Tongue (tissue), 2 donors: Measurements from ENCODE around the gene UGT3A1. TPM values are rescaled to one million over a fixed set of nuclear protein-coding genes. Genes with fewer than 3 reads are reported as not detected.
"Not testable (repeated sequence)": the region's sequence is repeated elsewhere in the genome, so short reads cannot be mapped to it uniquely, and the experiment has no call there.

Experiments used
- DNase-seq: peaks from one replicate; pipeline ENCODE4 v3.0.0-alpha.2; 2015
- total RNA-seq: library from RNA; depleted of rRNA; stranded (reverse); fragments of >200 nt; gene quantifications from one replicate; pipeline ENCODE4 v1.2.3, GENCODE V29; 2014

The UGT3A1 gene
- total RNA-seq, result 26.6 TPM

DNA sequence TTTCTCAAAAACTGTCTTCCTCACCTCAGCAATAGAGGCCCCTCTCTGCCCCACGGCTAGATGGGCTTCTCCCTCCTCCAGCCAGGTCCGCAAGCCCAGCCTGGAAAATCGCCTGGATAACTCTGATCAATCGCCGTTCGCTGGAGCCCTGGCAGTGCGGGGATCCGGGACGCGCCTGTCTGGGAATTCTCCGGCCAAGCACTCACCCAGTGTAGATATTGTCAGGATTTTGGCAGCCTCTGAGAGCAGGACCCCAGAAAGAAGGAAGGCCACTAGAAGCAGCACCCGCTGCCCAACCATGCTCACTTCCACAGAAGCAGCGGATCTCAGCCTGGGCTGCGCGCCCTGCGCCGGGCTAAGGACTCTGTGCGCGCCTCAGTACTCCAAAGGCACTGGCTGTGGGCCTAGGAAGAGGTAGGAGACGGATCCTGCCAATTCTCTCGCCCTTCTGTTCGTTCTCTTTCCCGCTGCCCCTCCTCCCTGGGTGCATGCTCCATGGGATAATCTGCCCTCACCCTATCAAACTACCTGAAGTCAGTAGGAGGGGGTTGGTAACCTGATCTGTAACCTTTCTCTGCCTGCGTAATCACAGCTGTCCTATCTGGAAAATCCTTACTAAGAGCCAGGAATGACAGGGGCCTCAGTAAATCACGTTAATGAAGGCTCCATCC is at the start of gene UGT3A1:
Gene UGT3A1, minus strand, starts transcription at position 450 of the 671 bp plus-strand sequence. Its CDS starts 150 bp downstream, at position 300.
- DNase-seq, result peak; percentile 50

- DNase-seq, result no peak
Observed at GRCh38 chr5:36035696-36036095, 44.5 kb upstream of the UGT3A1 start.

- DNase-seq, result not testable (repeated sequence)
Observed at GRCh38 chr5:36034536-36035134, 43.4 kb upstream of the UGT3A1 start.

- no peak for DNase-seq
Observed at GRCh38 chr5:36033486-36033885, 42.3 kb upstream of the UGT3A1 start.

DNA sequence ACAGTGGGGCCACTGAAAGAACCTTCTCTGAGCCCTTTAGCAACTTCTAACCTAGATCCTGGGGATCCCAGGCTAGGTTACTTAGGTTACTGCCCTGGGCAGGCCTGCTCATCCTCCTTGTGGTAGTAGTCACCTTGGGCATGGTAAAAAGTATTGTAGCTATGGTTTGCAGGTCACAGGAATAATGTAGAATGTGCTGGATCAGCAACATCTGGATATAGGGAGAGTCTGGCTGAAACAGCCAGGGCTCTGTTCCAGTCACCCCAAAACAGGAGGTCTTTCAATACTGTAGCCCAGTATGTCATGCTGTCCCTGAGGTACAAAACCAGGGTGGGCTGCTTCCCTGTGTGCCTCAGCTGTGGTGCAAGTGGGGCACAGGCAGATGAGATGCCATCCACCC is 41.9 kb upstream of the UGT3A1 start:
- no peak for DNase-seq

DNA sequence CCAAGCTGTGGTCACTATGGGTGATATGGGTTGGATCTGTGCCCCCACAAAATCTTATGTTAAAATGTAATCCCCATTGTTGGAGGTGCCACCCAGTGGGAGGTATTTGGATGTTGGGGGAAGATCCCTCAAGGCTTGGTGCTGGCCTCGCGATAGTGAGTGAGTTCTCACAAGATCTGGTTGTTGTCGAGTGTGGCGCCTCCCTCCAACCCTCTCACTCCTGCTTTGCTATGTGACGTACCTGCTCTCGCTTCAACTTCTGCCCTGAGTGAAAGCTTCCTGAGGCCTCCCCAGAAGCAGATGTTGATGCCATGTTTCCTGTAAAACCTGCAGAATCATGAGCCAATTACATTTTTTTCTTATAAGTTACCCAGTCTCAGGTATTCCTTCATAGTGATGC is 40.0 kb upstream of the UGT3A1 start:
- DNase-seq, result no peak

DNA sequence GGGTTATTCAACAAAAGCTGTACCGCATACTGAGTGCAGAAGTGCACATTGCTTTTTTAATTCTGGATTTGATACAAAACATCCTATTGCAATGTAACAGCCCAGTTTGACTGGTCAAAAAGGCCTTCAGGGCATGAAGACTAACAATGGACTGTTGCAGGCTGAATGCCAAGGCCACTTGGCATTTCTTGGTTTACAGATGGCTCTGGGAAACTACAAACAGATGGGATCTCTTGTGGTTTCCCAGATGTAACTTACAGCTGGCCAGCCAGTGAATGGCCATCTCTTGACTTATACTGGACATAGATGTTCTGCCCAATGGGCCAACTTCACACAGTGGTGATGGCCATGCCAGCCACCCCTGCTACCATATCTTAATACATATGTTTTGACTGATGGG is 38.7 kb upstream of the UGT3A1 start:
- DNase-seq, result peak; percentile 10

- DNase-seq, result no peak
Observed at GRCh38 chr5:36028816-36029465, 37.8 kb upstream of the UGT3A1 start.

GRCh38 chr5:36027711-36028110 is 36.5 kb upstream of the UGT3A1 start:
- no peak for DNase-seq

GRCh38 chr5:36026706-36027465 is 35.7 kb upstream of the UGT3A1 start:
- no peak for DNase-seq

DNA sequence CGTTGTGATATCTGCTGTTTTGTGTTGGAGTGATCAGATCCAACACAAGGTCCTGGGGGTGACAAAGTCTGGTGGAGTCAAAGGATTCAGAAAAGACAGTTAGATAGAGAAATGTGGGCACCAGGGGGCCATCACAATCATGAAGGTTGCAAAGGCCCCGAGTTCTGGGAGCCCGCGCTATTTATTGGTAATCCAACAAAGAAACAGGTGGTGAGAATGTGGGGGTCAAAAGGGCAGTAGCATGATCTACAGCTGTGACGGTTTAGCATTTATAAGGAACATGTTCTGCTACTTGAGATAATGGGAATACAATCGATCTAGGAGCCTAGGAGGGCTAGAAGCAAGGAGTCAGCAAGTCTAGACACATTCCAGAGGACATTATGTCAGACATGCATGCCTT is 31.1 kb upstream of the UGT3A1 start:
- DNase-seq, result not testable (repeated sequence)

- not testable (repeated sequence) for DNase-seq
Observed at GRCh38 chr5:36019584-36019983, 28.4 kb upstream of the UGT3A1 start.

DNA sequence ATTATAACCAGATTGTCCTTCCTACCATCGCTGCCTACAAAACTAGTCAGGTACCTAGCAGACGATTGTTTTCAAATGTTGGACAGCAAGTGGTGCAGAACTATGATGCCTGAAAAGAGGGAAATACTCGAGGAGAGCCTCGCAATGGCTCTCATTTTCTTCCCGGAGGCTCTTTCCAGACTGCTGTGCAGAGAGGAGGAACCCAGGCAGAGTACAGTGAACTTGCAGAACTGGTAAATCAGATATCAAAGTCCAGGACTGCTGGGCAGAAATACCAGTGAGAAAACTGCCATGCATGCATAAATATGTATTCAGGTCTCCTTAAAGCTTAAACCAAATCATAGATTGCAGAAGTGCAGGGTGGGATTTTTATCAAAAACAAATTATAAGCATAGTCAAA is 26.4 kb upstream of the UGT3A1 start:
- no peak for DNase-seq

DNA sequence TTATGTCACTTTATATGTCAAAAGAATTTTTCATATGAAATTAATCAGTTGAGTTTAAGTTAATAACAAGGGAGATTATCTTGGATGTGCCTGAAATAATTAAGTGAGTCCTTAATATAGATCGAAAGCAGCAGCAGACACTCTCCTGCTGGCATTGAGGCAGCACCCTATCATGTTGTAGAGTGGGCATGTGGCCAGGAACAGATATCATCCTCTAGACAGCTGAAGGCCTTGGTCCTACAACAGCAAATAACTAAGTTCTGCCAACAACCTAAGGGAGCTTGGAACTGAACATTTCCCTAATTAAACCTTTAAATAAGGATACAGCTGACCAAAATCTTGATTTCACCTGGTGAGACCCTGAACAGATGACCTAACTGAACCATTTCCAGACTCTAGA is 25.8 kb upstream of the UGT3A1 start:
- DNase-seq, result peak; percentile 68

DNA sequence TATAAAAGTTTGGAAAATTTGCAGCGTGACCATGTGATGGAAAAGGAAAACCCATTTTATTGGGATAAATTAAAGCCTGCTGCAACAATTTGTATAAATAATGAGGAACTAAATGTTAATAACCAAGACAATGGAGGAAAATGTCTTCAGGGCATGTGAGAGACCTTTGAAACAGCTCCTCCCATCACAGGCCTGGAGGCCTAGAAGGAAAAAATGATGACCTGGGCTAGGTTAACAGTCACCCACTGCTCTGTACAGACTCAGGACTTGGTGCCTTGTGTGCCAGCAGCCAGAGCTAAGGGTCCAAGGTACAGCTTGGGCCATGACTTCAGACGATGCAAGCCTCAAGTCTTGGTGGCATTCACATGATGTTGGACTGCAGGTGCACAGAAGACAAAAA is 22.0 kb upstream of the UGT3A1 start:
- no peak for DNase-seq

DNA sequence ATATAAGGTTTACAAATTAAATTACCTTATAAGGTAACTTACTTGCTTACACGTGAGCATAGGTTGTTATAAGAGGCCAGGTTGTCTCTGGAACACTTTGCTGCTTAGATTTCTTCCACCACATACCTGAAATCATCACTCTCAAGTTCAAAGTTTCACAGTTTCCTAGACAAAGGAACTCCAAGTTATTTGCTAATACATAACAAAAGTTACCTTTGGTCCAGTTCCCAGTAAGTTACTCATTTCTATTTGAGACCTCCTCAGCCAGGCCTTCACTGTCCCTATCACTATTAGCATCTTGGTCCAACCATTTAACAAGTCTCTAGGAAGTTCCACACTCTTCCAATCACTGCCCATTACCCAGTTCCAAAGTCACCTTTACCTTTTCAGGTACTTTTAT is 18.5 kb upstream of the UGT3A1 start:
- no peak for DNase-seq

DNA sequence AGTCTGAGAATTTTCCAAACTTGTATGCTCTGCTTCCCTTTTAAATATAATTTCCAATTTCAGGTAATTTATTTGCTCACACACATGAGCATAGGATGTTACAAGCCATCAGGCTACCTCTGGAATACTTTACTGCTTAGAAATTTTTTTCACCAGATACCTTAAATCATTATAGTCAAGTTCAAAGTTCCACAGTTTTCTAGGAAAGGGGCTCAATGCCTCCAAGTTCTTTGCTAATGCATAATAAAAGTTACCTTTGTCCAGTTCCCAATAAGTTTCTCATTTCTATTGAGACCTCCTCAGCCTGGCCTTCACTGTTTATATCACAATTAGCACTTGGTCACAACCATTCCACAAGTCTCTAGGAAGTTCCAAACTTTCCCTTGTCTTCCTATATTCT is 16.2 kb upstream of the UGT3A1 start:
- no peak for DNase-seq

DNA sequence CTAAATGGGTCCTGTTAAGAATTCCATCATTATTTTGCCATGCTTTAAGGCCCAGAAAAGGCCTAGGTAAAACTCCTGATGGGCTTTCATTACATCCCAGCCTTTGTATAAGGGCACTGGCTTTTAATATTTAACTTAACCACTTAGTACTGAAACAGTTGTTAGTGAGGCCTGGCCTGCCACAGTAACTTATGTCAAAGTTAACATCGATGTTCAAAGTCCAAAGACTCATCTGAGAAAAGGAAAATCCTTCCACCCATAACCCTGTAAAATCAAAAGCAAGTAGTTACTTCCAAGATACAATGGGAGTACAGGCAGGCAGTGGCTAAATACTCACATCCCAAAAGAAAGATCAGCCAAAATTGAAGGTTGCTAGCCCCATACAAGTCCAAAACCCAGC is 15.0 kb upstream of the UGT3A1 start:
- DNase-seq, result no peak

- DNase-seq, result no peak
Observed at GRCh38 chr5:36001032-36001431, 9.8 kb upstream of the UGT3A1 start.

DNA sequence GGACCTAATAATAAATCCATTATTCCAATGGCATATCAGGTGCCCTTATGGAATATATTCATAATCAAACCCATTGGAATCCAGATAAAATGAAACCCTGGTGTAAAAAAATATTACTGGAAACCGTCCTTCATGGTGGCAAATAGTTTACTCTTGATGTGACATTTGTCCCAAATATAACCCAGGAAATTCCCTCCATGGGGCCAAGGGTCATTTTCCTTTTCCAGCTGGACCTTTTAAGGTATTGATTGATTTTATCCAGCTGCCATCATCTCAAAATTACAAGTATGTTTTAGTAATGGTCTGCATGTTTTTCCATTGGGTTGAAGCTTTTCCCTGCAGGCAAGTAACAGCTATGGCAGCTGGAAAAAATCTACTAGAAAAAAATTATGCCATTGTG is 8.4 kb upstream of the UGT3A1 start:
- no peak for DNase-seq

DNA sequence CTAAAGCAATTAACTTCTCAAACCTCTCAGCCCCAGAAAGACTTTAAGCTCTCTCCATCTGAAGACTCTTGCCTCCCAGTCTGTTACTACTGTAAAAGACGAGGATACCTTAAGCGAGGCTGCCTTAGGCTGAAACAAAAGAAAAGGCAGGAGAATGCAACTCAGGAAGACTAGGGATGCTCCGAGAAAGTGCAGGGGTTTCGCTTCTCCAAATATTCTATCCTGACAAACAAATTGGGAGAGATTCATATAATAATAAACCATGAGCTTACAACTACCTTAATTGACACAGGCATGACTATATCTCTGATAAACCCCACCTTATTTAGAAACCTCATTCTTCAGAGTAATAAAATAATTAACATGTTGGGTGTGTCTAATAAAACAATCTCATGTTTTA is 4.9 kb upstream of the UGT3A1 start:
- DNase-seq, result no peak

DNA sequence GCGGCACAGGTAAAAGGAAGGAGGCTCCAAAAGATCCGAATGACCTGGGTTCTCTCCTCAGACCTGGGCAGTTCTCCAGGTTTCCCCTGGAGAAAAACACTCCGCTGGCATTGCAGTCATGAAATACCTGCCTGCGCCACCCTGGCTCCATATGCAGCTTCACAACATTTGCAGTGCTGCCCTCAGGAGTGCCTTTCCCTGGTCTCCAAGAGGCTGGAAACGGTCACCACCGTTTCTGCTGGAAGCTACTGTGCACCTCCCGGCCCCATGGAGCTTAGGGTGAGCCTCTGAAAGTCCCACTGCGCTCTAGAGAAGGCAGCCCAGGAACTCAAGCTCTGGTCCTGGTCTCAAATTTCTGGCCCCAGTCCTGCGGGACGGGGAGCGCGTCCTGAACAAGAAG is 670 bp downstream of the UGT3A1 start:
- peak; percentile 25 for DNase-seq

GRCh38 chr5:35988529-35988928 is 2.7 kb downstream of the UGT3A1 start:
- DNase-seq, result no peak
